OCI-LY3 (cell line): ENCODE measurements around the gene MED9.

Experiments
- H2AFZ ChIP-seq: fragments of 200-600, 300-600 bp; shearing (Covaris generic); 2 replicates; pipeline ENCODE4 v1.6.0; 2014; ENCODE audit warnings: antibody characterized with exemption, low read depth, low read length
- H3K27ac ChIP-seq: fragments of 200-600, 300-600 bp; sonication (generic); 2 replicates; pipeline ENCODE4 v1.5.1; 2014; ENCODE audit warnings: mild to moderate bottlenecking, low read length, moderate library complexity, mixed read lengths
- H3K27me3 ChIP-seq: fragments of 200-600, 300-600 bp; sonication (generic); 2 replicates; pipeline ENCODE4 v1.6.1; 2014; ENCODE audit warnings: low read depth, low read length, mixed read lengths
- H3K36me3 ChIP-seq: fragments of 200-600, 300-600 bp; sonication (generic); replicated peaks from 2 replicates; pipeline ENCODE3; 2014; ENCODE audit warnings: low read depth, low read length, mixed read lengths
- H3K4me1 ChIP-seq: fragments of 300-600, 200-600 bp; sonication (generic); 2 replicates; pipeline ENCODE4 v1.6.1; 2014; ENCODE audit warnings: low read length, mixed read lengths
- H3K4me2 ChIP-seq: fragments of 200-600, 300-600 bp; sonication (generic); 2 replicates; pipeline ENCODE4 v1.6.1; 2014; ENCODE audit warnings: low read length, mixed read lengths
- H3K4me3 ChIP-seq: fragments of 300-600, 200-600 bp; sonication (generic); 2 replicates; pipeline ENCODE4 v1.5.1; 2014; ENCODE audit warnings: antibody characterized with exemption, mild to moderate bottlenecking, low read length, moderate library complexity
- H3K79me2 ChIP-seq: fragments of 300-600, 200-600 bp; shearing (Covaris generic); 2 replicates; pipeline ENCODE4 v1.6.1; 2014; ENCODE audit warnings: mild to moderate bottlenecking, low read length, mixed read lengths
- H3K9ac ChIP-seq: fragments of 300-600, 200-600 bp; shearing (Covaris generic); 2 replicates; pipeline ENCODE4 v1.6.0; 2014; ENCODE audit warnings: mild to moderate bottlenecking, low read length, moderate library complexity
- H3K9me3 ChIP-seq: fragments of 200-600, 300-600 bp; shearing (Covaris generic); 2 replicates; pipeline ENCODE4 v1.6.1; 2014; ENCODE audit warnings: low read length, mixed read lengths; ENCODE audit not compliant: insufficient read depth
- H4K20me1 ChIP-seq: fragments of 200-600, 300-600 bp; sonication (generic); 2 replicates; pipeline ENCODE4 v1.6.1; 2016; ENCODE audit warnings: low read length, mixed read lengths; ENCODE audit not compliant: insufficient read depth
- EZH2phosphoT487 ChIP-seq: fragments of 200-600 bp; shearing (Covaris generic); IDR thresholded peaks from 2 replicates; pipeline ENCODE4 v1.6.1; 2018; ENCODE audit warnings: antibody characterized with exemption, mixed run types, low read depth
- TF ChIP-seq, protein P1 (sequence below): fragments of 200-600, 300-600 bp; sonication (generic); IDR thresholded peaks from 2 replicates; pipeline ENCODE4 v1.5.1; 2014; ENCODE audit warnings: antibody characterized with exemption, low read length, low read depth

Gene MED9

DNA sequence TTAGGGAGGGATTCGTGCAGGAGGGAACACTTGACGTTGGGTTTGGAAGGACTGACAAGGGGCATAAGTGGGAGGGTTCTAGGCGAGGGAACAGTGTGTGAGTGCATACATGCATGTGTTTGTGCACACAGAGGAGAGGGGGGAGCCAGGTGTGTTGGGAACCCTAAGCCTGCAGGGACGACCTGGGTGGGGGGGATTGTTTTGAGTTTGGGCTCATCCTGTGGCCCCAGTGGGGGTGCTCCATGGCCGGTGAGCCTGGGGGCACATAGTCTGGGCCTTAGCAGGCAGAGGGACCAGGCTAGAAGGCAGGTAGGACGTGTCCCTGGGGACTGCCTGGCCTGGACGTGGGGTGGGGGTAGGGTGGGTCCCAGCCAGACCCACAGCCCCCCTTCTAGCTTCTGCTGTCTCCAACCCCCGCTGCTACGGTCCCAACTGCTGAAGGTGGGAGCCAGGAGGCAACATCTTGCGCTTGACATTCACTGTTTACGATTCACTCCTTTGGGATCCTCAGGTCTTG, 31.3 kb downstream of the MED9 start:
- Histone ChIP-seq H3K27me3 (no peaks in the 10 kb centered on the region), H3K9me3 (no peaks in the 10 kb centered on the region), H3K27ac (no peak overlapping the region), H2AFZ (no peak overlapping the region), H3K79me2 (no peaks in the 10 kb centered on the region), H3K4me3 (no peak overlapping the region), H3K4me2 (no peak overlapping the region), H3K36me3 (no peaks in the 10 kb centered on the region), H3K9ac (no peak overlapping the region), H3K4me1 (no peaks in the 10 kb centered on the region), H4K20me1 (no peaks in the 10 kb centered on the region)
- TF ChIP-seq EZH2phosphoT487 = no peak
- TF ChIP-seq, protein P1, sequence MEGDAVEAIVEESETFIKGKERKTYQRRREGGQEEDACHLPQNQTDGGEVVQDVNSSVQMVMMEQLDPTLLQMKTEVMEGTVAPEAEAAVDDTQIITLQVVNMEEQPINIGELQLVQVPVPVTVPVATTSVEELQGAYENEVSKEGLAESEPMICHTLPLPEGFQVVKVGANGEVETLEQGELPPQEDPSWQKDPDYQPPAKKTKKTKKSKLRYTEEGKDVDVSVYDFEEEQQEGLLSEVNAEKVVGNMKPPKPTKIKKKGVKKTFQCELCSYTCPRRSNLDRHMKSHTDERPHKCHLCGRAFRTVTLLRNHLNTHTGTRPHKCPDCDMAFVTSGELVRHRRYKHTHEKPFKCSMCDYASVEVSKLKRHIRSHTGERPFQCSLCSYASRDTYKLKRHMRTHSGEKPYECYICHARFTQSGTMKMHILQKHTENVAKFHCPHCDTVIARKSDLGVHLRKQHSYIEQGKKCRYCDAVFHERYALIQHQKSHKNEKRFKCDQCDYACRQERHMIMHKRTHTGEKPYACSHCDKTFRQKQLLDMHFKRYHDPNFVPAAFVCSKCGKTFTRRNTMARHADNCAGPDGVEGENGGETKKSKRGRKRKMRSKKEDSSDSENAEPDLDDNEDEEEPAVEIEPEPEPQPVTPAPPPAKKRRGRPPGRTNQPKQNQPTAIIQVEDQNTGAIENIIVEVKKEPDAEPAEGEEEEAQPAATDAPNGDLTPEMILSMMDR = no peak

- no peaks in the 10 kb centered on the region for H3K4me1 ChIP-seq
- no peaks in the 10 kb centered on the region for H4K20me1 ChIP-seq
- no peaks in the 10 kb centered on the region for H3K9me3 ChIP-seq
- no peaks in the 10 kb centered on the region for H3K79me2 ChIP-seq
- no peak overlapping the region for H3K9ac ChIP-seq
- no peaks in the 10 kb centered on the region for H3K36me3 ChIP-seq
- no peak overlapping the region for H2AFZ ChIP-seq
- no peak overlapping the region for H3K27ac ChIP-seq
- no peaks in the 10 kb centered on the region for H3K27me3 ChIP-seq
- TF ChIP-seq, protein P1 = no peak
- TF ChIP-seq EZH2phosphoT487 = no peak
- H3K4me2 ChIP-seq = no peak overlapping the region
- H3K4me3 ChIP-seq = no peak overlapping the region
These were observed 32.1 kb downstream of the MED9 start for GRCh38 chr17:17508646-17509591.

- no peaks in the 10 kb centered on the region for H4K20me1 ChIP-seq
- no peaks in the 10 kb centered on the region for H3K9me3 ChIP-seq
These were observed 33.0 kb downstream of the MED9 start for GRCh38 chr17:17509601-17510425.

More at GRCh38 chr17:17509601-17510425, 33.0 kb downstream of the MED9 start:
- H2AFZ ChIP-seq = no peak overlapping the region
- no peak overlapping the region for H3K4me2 ChIP-seq
- no peaks in the 10 kb centered on the region for H3K79me2 ChIP-seq
- no peak overlapping the region for H3K4me3 ChIP-seq
- H3K4me1 ChIP-seq = no peaks in the 10 kb centered on the region
- H3K27ac ChIP-seq = no peak overlapping the region
- no peak for TF ChIP-seq EZH2phosphoT487
- TF ChIP-seq, protein P1 = no peak
- no peaks in the 10 kb centered on the region for H3K27me3 ChIP-seq
- no peaks in the 10 kb centered on the region for H3K36me3 ChIP-seq
- H3K9ac ChIP-seq = no peak overlapping the region
